Islet of Langerhans (tissue), 1 donor: ENCODE results near the gene PHF1.

Experiments used
- FAIRE-seq: peaks from one replicate; lab custom pipeline; 2011; peaks lifted over from hg19 to GRCh38; lab: Jason Lieb, UNC

Gene PHF1

DNA sequence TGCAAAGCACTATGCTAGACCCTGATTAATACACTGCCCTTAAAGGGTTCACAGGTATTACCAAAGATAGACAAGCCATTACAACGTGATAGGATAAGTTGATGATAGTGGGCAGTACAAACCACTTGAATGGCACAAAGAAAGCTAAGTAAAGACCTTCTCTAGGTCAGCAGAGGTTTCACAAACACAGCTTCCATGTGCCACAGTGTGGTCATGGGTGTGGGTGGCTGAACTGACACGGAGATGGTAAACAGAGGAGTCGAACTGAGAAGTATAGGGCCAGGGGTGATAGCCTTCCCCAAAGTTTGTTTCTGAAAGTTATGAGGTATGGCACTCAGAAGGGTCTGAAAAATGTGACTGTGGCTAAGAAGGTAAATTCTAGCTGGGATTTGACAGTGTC is 47.9 kb downstream of the PHF1 start:
- FAIRE-seq: no peak

- FAIRE-seq: no peak
These were observed 48.4 kb downstream of the PHF1 start for GRCh38 chr6:33459226-33459625.
